ENCODE results near the gene CAMSAP2. TPM values are rescaled to one million over a fixed set of nuclear protein-coding genes. Genes with fewer than 3 reads are reported as not detected.
A peak's percentile ranks its signal among the peaks of the same experiment; 100 is the strongest.

The CAMSAP2 gene
- total and polyA plus RNA-seq, 2 donors (not counting 3 experiments of a cell fraction or from before 2014, with no cell fraction given): 6.7 to 45.5 TPM

- H3K27me3 ChIP-seq (ENCODE audit: control insufficient read depth in 2 of 2, insufficient read depth in 2 of 2, low read length in 2 of 2): no peaks in the 10 kb centered on the region
- no peaks in the 10 kb centered on the region for H3K9me3 ChIP-seq (replicated peaks; ENCODE audit: control insufficient read depth, insufficient read depth, low read length)
- H3K27ac ChIP-seq (ENCODE audit: insufficient read depth, low read depth, low read length): no peak overlapping the region
- H3K9me1 ChIP-seq (replicated peaks; ENCODE audit: control insufficient read depth, extremely low read depth, insufficient read depth, low read length): no peaks in the 10 kb centered on the region
- H4K20me1 ChIP-seq (replicated peaks; ENCODE audit: control insufficient read depth, extremely low read depth, insufficient read depth, low read length): no peaks in the 10 kb centered on the region
- H3K4me2 ChIP-seq (ENCODE audit: insufficient read depth, low read length): no peak overlapping the region
- no peak overlapping the region for H3K4me3 ChIP-seq (replicated peaks in 1 of 3; ENCODE audit: insufficient read depth in 1 of 3, low read depth in 1 of 3, low read length in 3 of 3)
- dilution Hi-C loops (cut with MboI; ENCODE audit: extremely low pct_ligation_motif_present, low sequenced_read_pairs): no loop called here
- intact Hi-C loops (cut with micrococcal nuclease): loop anchor here (1.0 to 2.0 kb wide), 2 partner anchors 216 to 279 kb away; no protein-coding TSS in a partner anchor
- no peak overlapping the region for H2AFZ ChIP-seq (ENCODE audit: low read depth, low read length)
- ChIA-PET CTCF (interaction anchor here (0.6 to 5.1 kb wide), 8 partner anchors 8 to 280 kb away, joined by 3 to 65 read pairs (median 4); no protein-coding TSS in a partner anchor), POLR2A (no interaction called here)
- FAIRE-seq (no peak), DNase-seq (ENCODE audit: low read depth, low spot score) (peak; percentile 60)
- no peak overlapping the region for H3K9ac ChIP-seq (replicated peaks; ENCODE audit: extremely low read depth, insufficient read depth, low read length)
- no peaks in the 10 kb centered on the region for H3K4me1 ChIP-seq (ENCODE audit: control insufficient read depth, extremely low read depth, insufficient read depth, low read length)
- peaks cover 0 to 2% of the 10 kb centered on the region in 2 experiments for H3K36me3 ChIP-seq (ENCODE audit: control insufficient read depth in 2 of 2, extremely low read depth in 1 of 2, insufficient read depth in 2 of 2, low read length in 2 of 2)
- H3K79me2 ChIP-seq (ENCODE audit: control insufficient read depth, insufficient read depth, low read length): peaks cover 18% of the 10 kb centered on the region
- peak; percentile 11 to 16 for TF ChIP-seq CTCF (IDR thresholded peaks at IDR 0.05; ENCODE audit: extremely low read depth in 1 of 2, insufficient read depth in 1 of 2, low read depth in 1 of 2, low read length in 2 of 2)
- no peak for TF ChIP-seq MYC (IDR thresholded peaks at IDR 0.05; ENCODE audit: low read depth, low read length)
- no TSS peak for BruUV-seq (replicated peaks)
These were observed 99.4 kb downstream of the CAMSAP2 start for GRCh38 chr1:200837931-200838571.

GRCh38 chr1:200838676-200839445 lies 100.2 kb downstream of the CAMSAP2 start:
- H3K4me3 ChIP-seq (replicated peaks in 1 of 3; ENCODE audit: insufficient read depth in 1 of 3, low read depth in 1 of 3, low read length in 3 of 3): no peak overlapping the region
- H3K9me1 ChIP-seq (replicated peaks; ENCODE audit: control insufficient read depth, extremely low read depth, insufficient read depth, low read length): no peaks in the 10 kb centered on the region
- no peak overlapping the region for H3K27ac ChIP-seq (ENCODE audit: insufficient read depth, low read depth, low read length)
- no peaks in the 10 kb centered on the region for H4K20me1 ChIP-seq (replicated peaks; ENCODE audit: control insufficient read depth, extremely low read depth, insufficient read depth, low read length)
- dilution Hi-C loops (cut with MboI; ENCODE audit: extremely low pct_ligation_motif_present, low sequenced_read_pairs) (no loop called here), intact Hi-C loops (cut with micrococcal nuclease) (loop anchor here (1.0 to 2.0 kb wide), 2 partner anchors 217 to 280 kb away; no protein-coding TSS in a partner anchor)
- no TSS peak for BruUV-seq (replicated peaks)
- H2AFZ ChIP-seq (ENCODE audit: low read depth, low read length): no peak overlapping the region
- no peak for TF ChIP-seq JUN (IDR thresholded peaks at IDR 0.05; ENCODE audit: borderline replicate concordance, insufficient read depth, insufficient read length, low read depth)
- TF ChIP-seq MAX (IDR thresholded peaks at IDR 0.05; ENCODE audit: insufficient read depth, insufficient read length): no peak
- no peak for TF ChIP-seq GATA2 (IDR thresholded peaks at IDR 0.05; ENCODE audit: insufficient read depth, insufficient read length, low read depth, low read length)
- no peak for TF ChIP-seq EZH2 (IDR thresholded peaks at IDR 0.05; ENCODE audit: borderline replicate concordance, low read depth, low read length, severe bottlenecking)
- no peak for TF ChIP-seq MYC (IDR thresholded peaks at IDR 0.05; ENCODE audit: low read depth, low read length)
- no peak for TF ChIP-seq POLR2AphosphoS5 (IDR thresholded peaks at IDR 0.05; ENCODE audit: insufficient read depth, low read depth, low read length)
- TF ChIP-seq CTCF (IDR thresholded peaks at IDR 0.05; ENCODE audit: extremely low read depth in 1 of 2, insufficient read depth in 1 of 2, low read depth in 1 of 2, low read length in 2 of 2): no peak
- TF ChIP-seq FOS (IDR thresholded peaks at IDR 0.05; ENCODE audit: borderline replicate concordance, insufficient read depth, low read length): no peak
- no peak for TF ChIP-seq POLR2A (IDR thresholded peaks at IDR 0.05; ENCODE audit: low read depth, low read length)
- CTCF ChIA-PET: interaction anchor here (1.2 to 5.1 kb wide), 3 partner anchors 12 to 280 kb away, joined by 4 to 65 read pairs (median 6); no protein-coding TSS in a partner anchor
- no peaks in the 10 kb centered on the region for H3K9me3 ChIP-seq (replicated peaks; ENCODE audit: control insufficient read depth, insufficient read depth, low read length)
- no peaks in the 10 kb centered on the region for H3K36me3 ChIP-seq (ENCODE audit: control insufficient read depth in 2 of 2, extremely low read depth in 1 of 2, insufficient read depth in 2 of 2, low read length in 2 of 2)
- no peaks in the 10 kb centered on the region for H3K27me3 ChIP-seq (ENCODE audit: control insufficient read depth in 2 of 2, insufficient read depth in 2 of 2, low read length in 2 of 2)
- POLR2A ChIA-PET: no interaction called here
- no peak overlapping the region for H3K4me2 ChIP-seq (ENCODE audit: insufficient read depth, low read length)
- H3K79me2 ChIP-seq (ENCODE audit: control insufficient read depth, insufficient read depth, low read length): peaks cover 18% of the 10 kb centered on the region
- FAIRE-seq (no peak), DNase-seq (ENCODE audit: low read depth, low spot score) (no peak)
- H3K4me1 ChIP-seq (ENCODE audit: control insufficient read depth, extremely low read depth, insufficient read depth, low read length): no peaks in the 10 kb centered on the region
- no peak overlapping the region for H3K9ac ChIP-seq (replicated peaks; ENCODE audit: extremely low read depth, insufficient read depth, low read length)

Measured in endothelial cell of umbilical vein (primary cell).